K562 (cell line): ENCODE data around the gene TULP4. TPM values are rescaled to one million over a fixed set of nuclear protein-coding genes. Genes with fewer than 3 reads are reported as not detected.

Experiments
- ATAC-seq: fragments of 200-7000 bp; cut with Tn5 transposase; 3 replicates; pipeline ENCODE4 v1.9.1; 2020; ENCODE audit warnings: moderate library complexity
- BruUV-seq: library from RNA; stranded (reverse); fragments of 400-500 nt; replicated peaks from 2 replicates; lab custom pipeline; 2021; lab: Mats Ljungman, UMichigan
- CTCF ChIA-PET: fragments of 300-600 bp; formaldehyde crosslinking; extraction: SDS; loops from one replicate; lab custom pipeline; 2021; ENCODE audit warnings: low intra/inter-chr PET ratio; lab: Yijun Ruan, JAX
- POLR2A ChIA-PET: fragments of 300-600, 350-650 bp; sonication (Branson Sonifier 250); formaldehyde crosslinking; extraction: SDS; loops from one replicate; lab custom pipeline; 2021; ENCODE audit warnings: antibody characterized with exemption, inconsistent platforms; lab: Yijun Ruan, JAX
- DNase-seq, 4 experiments: peaks; one replicate each; pipeline versions ENCODE4 v3.0.0 to v3.0.0-alpha.2; 2011 to 2018; ENCODE audit warnings: low spot score in 3 of 4, mixed read lengths in 3 of 4; ENCODE audit errors: extremely low read depth in 1 of 4
- FAIRE-seq: peaks from 2 replicates; lab custom pipeline; 2011; peaks lifted over from hg19 to GRCh38; lab: Jason Lieb, UNC
- H2AFZ ChIP-seq: 2 replicates; pipeline ENCODE4 v1.6.0; 2011; ENCODE audit warnings: low read depth, low read length, control low read depth, inconsistent platforms
- H3K27ac ChIP-seq: fragments of 200-600 bp; 3 replicates; pipeline ENCODE4 v1.8.0; 2011; ENCODE audit warnings: low read depth, mild to moderate bottlenecking, control low read depth, inconsistent platforms, low read length, moderate library complexity, mixed read lengths; ENCODE audit errors: extremely low read depth
- H3K27me3 ChIP-seq, 2 experiments: fragments of 300-600 bp in 1 of 2; 2 replicates in 1 of 2; 3 replicates in 1 of 2; pipeline versions ENCODE4 v1.6.0 to v1.8.0; 2011; ENCODE audit warnings: inconsistent platforms in 2 of 2, low read length in 2 of 2, mild to moderate bottlenecking in 1 of 2, mixed read lengths in 1 of 2, moderate library complexity in 1 of 2; ENCODE audit not compliant: control insufficient read depth in 2 of 2, insufficient read depth in 2 of 2
- H3K36me3 ChIP-seq: fragments of 300-600 bp; 3 replicates; pipeline ENCODE4 v1.8.0; 2011; ENCODE audit warnings: mild to moderate bottlenecking, low read length, inconsistent platforms; ENCODE audit not compliant: control insufficient read depth, insufficient read depth
- H3K4me1 ChIP-seq, 2 experiments: fragments of 200-600 bp in 1 of 2; replicated peaks in 1 of 2; 2 replicates in 1 of 2; 3 replicates in 1 of 2; pipeline versions ENCODE4 v1.5.1 to v1.8.0; 2011; ENCODE audit warnings: inconsistent platforms in 2 of 2, low read length in 2 of 2, mild to moderate bottlenecking in 1 of 2, mixed read lengths in 1 of 2, moderate library complexity in 1 of 2; ENCODE audit not compliant: control insufficient read depth in 2 of 2, insufficient read depth in 2 of 2
- H3K4me2 ChIP-seq: 2 replicates; pipeline ENCODE4 v1.6.1; 2011; ENCODE audit warnings: low read length, control low read depth, inconsistent platforms, mixed read lengths; ENCODE audit not compliant: insufficient read depth
- H3K4me3 ChIP-seq: fragments of 200-600 bp; sonication (generic), shearing (Covaris generic); 2 replicates; pipeline ENCODE4 v1.5.1; 2016; ENCODE audit warnings: control low read depth, inconsistent platforms
- H3K79me2 ChIP-seq: fragments of 200-600 bp; 3 replicates; pipeline ENCODE4 v1.8.0; 2011; ENCODE audit warnings: low read length, inconsistent platforms; ENCODE audit not compliant: control insufficient read depth, insufficient read depth
- H3K9ac ChIP-seq, 2 experiments: 2 replicates each; pipeline versions ENCODE4 v1.6.0 to v1.6.1; 2011; ENCODE audit warnings: low read depth in 2 of 2, low read length in 2 of 2, control low read depth in 1 of 2, inconsistent platforms in 1 of 2, mild to moderate bottlenecking in 1 of 2, mixed read lengths in 1 of 2; ENCODE audit not compliant: insufficient read depth in 1 of 2
- H3K9me1 ChIP-seq: one replicate; pipeline ENCODE4 v1.6.0; 2011; ENCODE audit warnings: inconsistent platforms, mild to moderate bottlenecking, low read length, moderate library complexity; ENCODE audit not compliant: control insufficient read depth, insufficient read depth
- H3K9me3 ChIP-seq: replicated peaks from 2 replicates; pipeline ENCODE4 v1.5.1; 2011; ENCODE audit warnings: low read depth, low read length, inconsistent platforms; ENCODE audit not compliant: control insufficient read depth, insufficient read depth
- H4K20me1 ChIP-seq: replicated peaks from 2 replicates; pipeline ENCODE4 v1.6.1; 2011; ENCODE audit warnings: low read length, inconsistent platforms, mixed read lengths; ENCODE audit not compliant: control insufficient read depth, insufficient read depth
- EGR1 ChIP-seq: fragments of 450-650 bp; conservative IDR thresholded peaks from 2 replicates; pipeline ENCODE4 v1.6.1; 2017; ENCODE audit warnings: mild to moderate bottlenecking
- MEIS2 ChIP-seq: fragments of 450-650 bp; IDR thresholded peaks from 2 replicates; pipeline ENCODE4 v1.6.1; 2014; ENCODE audit warnings: mild to moderate bottlenecking; ENCODE audit not compliant: partially characterized antibody
- ZBTB12 ChIP-seq: fragments of 250-450 bp; sonication (Bioruptor Pico); IDR thresholded peaks from 2 replicates; pipeline ENCODE4 v1.4.0; 2020
- ZFX ChIP-seq: sonication (generic); formaldehyde crosslinking; IDR thresholded peaks from 2 replicates; pipeline ENCODE4 v1.8.0; 2022; ENCODE audit warnings: mild to moderate bottlenecking, missing genetic modification reagents, moderate library complexity
- whole genome bisulfite sequencing: fragments of 100-300 bp; shearing (Covaris generic); methylation state at CpG from one replicate; pipeline ENCODE4 v1.1.6; 2016; ENCODE audit warnings: low coverage, mixed read lengths; ENCODE audit not compliant: insufficient coverage; ENCODE audit errors: missing lambda C conversion rate; 5-methylcytosine and 5-hydroxymethylcytosine counted together
- in situ Hi-C: fragments of 300-500 bp; cut with MboI; formaldehyde crosslinking; loops from 4 replicates; pipeline ENCODE4 v1.15.0; 2018; ENCODE audit warnings: inconsistent platforms, mixed read lengths
- intact Hi-C: fragments of 100-400 bp; cut with micrococcal nuclease; formaldehyde crosslinking; loops from 2 replicates; pipeline ENCODE4 v1.14.2; 2022
- polyA plus RNA-seq, 8 experiments: library from polyadenylated mRNA; depleted of rRNA in 4 of 8; stranded (reverse) in 5 of 8; unstranded in 3 of 8; fragments of >200 nt; fragmentation: Nextera tagmentation in 2 of 8; fragmentation: Illumina TruSeq in 1 of 8; extraction: Ambion mirVana in 2 of 8; extraction: Trizol in 1 of 8; gene quantifications; 2 replicates each; pipeline versions ENCODE4 v1.2.1 to v1.2.3, GENCODE V29; 2011 to 2014; ENCODE audit warnings: inconsistent platforms in 1 of 8, missing spikeins in 1 of 8
- total RNA-seq, 7 experiments: library from RNA; depleted of rRNA in 6 of 7; stranded (reverse); fragments of >200 nt in 6 of 7; fragmentation: Illumina TruSeq in 2 of 7; extraction: Trizol in 2 of 7; gene quantifications; 2 replicates each; pipeline versions ENCODE4 v1.2.1 to v1.2.3, GENCODE V29; 2011 to 2021; ENCODE audit warnings: low replicate concordance in 1 of 7

The TULP4 gene
- total and polyA plus RNA-seq, 9 of the 15 experiments (the other 6 are each of a cell fraction or from before 2014, with no cell fraction given), result 1.2 to 50.4 (median 11.0) TPM

- H3K4me3 ChIP-seq, result no peak overlapping the region
- in situ Hi-C loops, result no loop called here
- ATAC-seq (no peak), FAIRE-seq (no peak), DNase-seq (no peak)
- H2AFZ ChIP-seq, result no peak overlapping the region
- H3K27me3 ChIP-seq, result no peaks in the 10 kb centered on the region
- intact Hi-C loops, result no loop called here
- no TSS peak for BruUV-seq
- H3K9me3 ChIP-seq, result no peaks in the 10 kb centered on the region; the same call in 1 of the 2 replicates
- H3K27ac ChIP-seq, result no peak overlapping the region
- H3K79me2 ChIP-seq, result no peaks in the 10 kb centered on the region
- 26% methylated on average over 2 of the region's 2 CpGs for WGBS
- H3K4me1 ChIP-seq, result no peaks in the 10 kb centered on the region
- no peaks in the 10 kb centered on the region for H4K20me1 ChIP-seq
- no peak overlapping the region for H3K9ac ChIP-seq
- no peak for TF ChIP-seq ZBTB12 (CRISPR knock-in tag)
- no peak for TF ChIP-seq ZFX (CRISPR knock-in tag)
- no peak for TF ChIP-seq EGR1
- peak; percentile 37 for TF ChIP-seq MEIS2
- CTCF ChIA-PET, result no interaction called here
- H3K4me2 ChIP-seq, result no peak overlapping the region
- POLR2A ChIA-PET, result no interaction called here
- no peaks in the 10 kb centered on the region for H3K36me3 ChIP-seq
- H3K9me1 ChIP-seq, result no peaks in the 10 kb centered on the region
Measured at GRCh38 chr6:158388727-158389126, 76.5 kb downstream of the TULP4 start.
